ENCODE measurements around the gene TAF6.

DNA sequence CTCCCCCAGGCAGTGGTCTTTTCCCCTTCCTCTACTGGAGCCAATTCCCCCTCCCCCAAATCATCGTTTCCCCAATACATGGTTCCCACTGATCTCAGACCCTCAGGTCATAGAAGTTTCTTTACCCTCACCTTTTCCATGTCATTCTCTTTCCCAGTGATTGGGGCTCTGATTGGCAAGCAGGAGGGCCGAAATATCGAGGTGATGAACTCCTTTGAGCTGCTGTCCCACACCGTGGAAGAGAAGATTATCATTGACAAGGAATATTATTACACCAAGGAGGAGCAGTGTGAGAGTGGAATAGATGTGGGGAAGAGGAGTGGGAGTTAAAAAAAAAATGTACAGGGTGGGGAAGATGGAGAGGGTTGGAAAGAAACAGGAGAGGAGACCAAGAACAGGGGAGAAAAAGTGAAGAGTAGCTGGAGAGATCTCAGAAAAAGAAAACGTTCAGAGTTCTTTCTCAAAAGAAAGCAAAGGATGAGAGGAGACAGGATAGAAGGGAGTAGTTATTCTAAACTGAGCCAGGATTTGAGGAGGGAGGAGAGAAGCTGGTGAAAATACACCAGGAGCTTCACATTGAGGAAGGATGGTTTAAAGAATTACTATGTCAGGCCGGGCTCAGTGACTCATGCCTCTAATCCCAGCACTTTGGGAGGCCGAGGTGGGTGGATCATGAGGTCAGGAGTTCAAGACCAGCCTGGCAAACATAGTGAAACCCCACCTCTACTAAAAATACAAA lies 29.5 kb downstream of the TAF6 start:
- TF ChIP-seq, protein P1, sequence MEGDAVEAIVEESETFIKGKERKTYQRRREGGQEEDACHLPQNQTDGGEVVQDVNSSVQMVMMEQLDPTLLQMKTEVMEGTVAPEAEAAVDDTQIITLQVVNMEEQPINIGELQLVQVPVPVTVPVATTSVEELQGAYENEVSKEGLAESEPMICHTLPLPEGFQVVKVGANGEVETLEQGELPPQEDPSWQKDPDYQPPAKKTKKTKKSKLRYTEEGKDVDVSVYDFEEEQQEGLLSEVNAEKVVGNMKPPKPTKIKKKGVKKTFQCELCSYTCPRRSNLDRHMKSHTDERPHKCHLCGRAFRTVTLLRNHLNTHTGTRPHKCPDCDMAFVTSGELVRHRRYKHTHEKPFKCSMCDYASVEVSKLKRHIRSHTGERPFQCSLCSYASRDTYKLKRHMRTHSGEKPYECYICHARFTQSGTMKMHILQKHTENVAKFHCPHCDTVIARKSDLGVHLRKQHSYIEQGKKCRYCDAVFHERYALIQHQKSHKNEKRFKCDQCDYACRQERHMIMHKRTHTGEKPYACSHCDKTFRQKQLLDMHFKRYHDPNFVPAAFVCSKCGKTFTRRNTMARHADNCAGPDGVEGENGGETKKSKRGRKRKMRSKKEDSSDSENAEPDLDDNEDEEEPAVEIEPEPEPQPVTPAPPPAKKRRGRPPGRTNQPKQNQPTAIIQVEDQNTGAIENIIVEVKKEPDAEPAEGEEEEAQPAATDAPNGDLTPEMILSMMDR (IDR thresholded peaks at IDR 0.05), result no peak
- TF ChIP-seq POLR2A (IDR thresholded peaks at IDR 0.05), result no peak

Data from Peyer's patch (tissue), 4 donors.